Keratinocyte (primary cell): ENCODE data around the gene RAI14. TPM values are rescaled to one million over a fixed set of nuclear protein-coding genes. Genes with fewer than 3 reads are reported as not detected.

Source experiments
- DNase-seq: peaks from one replicate; pipeline ENCODE4 v3.0.0-alpha.2; 2011; ENCODE audit warnings: low read depth, missing footprints, low spot score
- FAIRE-seq: peaks from 2 replicates; lab custom pipeline; 2011; peaks lifted over from hg19 to GRCh38; lab: Jason Lieb, UNC
- H2AFZ ChIP-seq: 2 replicates; pipeline ENCODE4 v1.6.0; 2012; ENCODE audit warnings: low read length, control low read depth, inconsistent platforms; ENCODE audit not compliant: control insufficient read depth
- H3K27ac ChIP-seq: 2 replicates; pipeline ENCODE4 v1.5.1; 2011; ENCODE audit warnings: low read length; ENCODE audit not compliant: control insufficient read depth, insufficient read depth
- H3K27me3 ChIP-seq: 3 replicates; pipeline ENCODE4 v1.6.0; 2011; ENCODE audit warnings: low read length; ENCODE audit not compliant: control insufficient read depth, insufficient read depth; ENCODE audit errors: extremely low read depth
- H3K36me3 ChIP-seq, 2 experiments: 2 replicates in 1 of 2; 3 replicates in 1 of 2; pipeline ENCODE4 v1.5.1; 2011; ENCODE audit warnings: low read length in 2 of 2, mild to moderate bottlenecking in 1 of 2; ENCODE audit not compliant: control insufficient read depth in 2 of 2, insufficient read depth in 2 of 2; ENCODE audit errors: extremely low read depth in 1 of 2
- H3K4me1 ChIP-seq: 3 replicates; pipeline ENCODE4 v1.5.1; 2011; ENCODE audit warnings: low read length; ENCODE audit not compliant: control insufficient read depth, insufficient read depth; ENCODE audit errors: extremely low read depth
- H3K4me2 ChIP-seq: 3 replicates; pipeline ENCODE4 v1.6.0; 2011; ENCODE audit warnings: low read depth, low read length; ENCODE audit not compliant: control insufficient read depth, insufficient read depth; ENCODE audit errors: extremely low read depth
- H3K4me3 ChIP-seq, 3 experiments: fragments of 200-600 bp in 1 of 3; sonication (generic) in 1 of 3; 2 replicates in 2 of 3; 3 replicates in 1 of 3; pipeline ENCODE4 v1.5.1; 2011 to 2016; ENCODE audit warnings: low read length in 3 of 3, mild to moderate bottlenecking in 3 of 3, control low read depth in 2 of 3, inconsistent platforms in 1 of 3, low read depth in 1 of 3, mixed read lengths in 1 of 3, mixed run types in 1 of 3, moderate library complexity in 1 of 3; ENCODE audit not compliant: control insufficient read depth in 2 of 3, insufficient read depth in 2 of 3; ENCODE audit errors: extremely low read depth in 1 of 3
- H3K79me2 ChIP-seq: 2 replicates; pipeline ENCODE4 v1.6.0; 2012; ENCODE audit warnings: low read length; ENCODE audit not compliant: control insufficient read depth, insufficient read depth
- H3K9ac ChIP-seq: 3 replicates; pipeline ENCODE4 v1.6.0; 2011; ENCODE audit warnings: low read length; ENCODE audit not compliant: control insufficient read depth, insufficient read depth; ENCODE audit errors: extremely low read depth
- H3K9me1 ChIP-seq: 3 replicates; pipeline ENCODE4 v1.6.0; 2011; ENCODE audit warnings: low read length; ENCODE audit not compliant: control insufficient read depth, insufficient read depth; ENCODE audit errors: extremely low read depth
- H3K9me3 ChIP-seq: 2 replicates; pipeline ENCODE4 v1.5.1; 2012; ENCODE audit warnings: low read depth, low read length; ENCODE audit not compliant: control insufficient read depth
- H4K20me1 ChIP-seq: 3 replicates; pipeline ENCODE4 v1.6.0; 2011; ENCODE audit warnings: low read length; ENCODE audit not compliant: control insufficient read depth, insufficient read depth; ENCODE audit errors: extremely low read depth
- EZH2 ChIP-seq: IDR thresholded peaks from one replicate; pipeline ENCODE4 v1.6.1; 2012; ENCODE audit warnings: inconsistent platforms, mild to moderate bottlenecking, low read length, moderate library complexity
- dilution Hi-C: fragments of 300-500 bp; cut with MboI; formaldehyde crosslinking; loops from one replicate; pipeline ENCODE4 v1.7.0; 2020; ENCODE audit warnings: low sequenced_read_pairs; ENCODE audit not compliant: extremely low pct_ligation_motif_present
- polyA plus RNA-seq, 5 experiments: library from polyadenylated mRNA; depleted of rRNA in 3 of 5; stranded (reverse) in 3 of 5; stranded (forward) in 1 of 5; unstranded in 1 of 5; fragments of >200 nt; gene quantifications; 1 replicate in 1 of 5; 2 replicates in 3 of 5; 3 replicates in 1 of 5; pipeline versions ENCODE4 v1.2.1 to v1.2.3, GENCODE V29; 2011 to 2012; ENCODE audit warnings: missing spikeins in 2 of 5, low read depth in 1 of 5, low replicate concordance in 1 of 5
- TF ChIP-seq, protein P1 (sequence below), 3 experiments: IDR thresholded peaks in 1 of 3; conservative IDR thresholded peaks in 1 of 3; optimal IDR thresholded peaks in 1 of 3; 2 replicates in 2 of 3; 3 replicates in 1 of 3; pipeline versions ENCODE3 to v1.5.1; 2011; ENCODE audit warnings: low read length in 3 of 3, mild to moderate bottlenecking in 3 of 3, moderate library complexity in 2 of 3, control low read depth in 1 of 3, inconsistent platforms in 1 of 3; ENCODE audit not compliant: insufficient read depth in 2 of 3; ENCODE audit errors: extremely low read depth in 1 of 3

Gene RAI14
- polyA plus RNA-seq, 1 donor (not counting 4 experiments of a cell fraction or from before 2014, with no cell fraction given): 31.4 TPM

DNA sequence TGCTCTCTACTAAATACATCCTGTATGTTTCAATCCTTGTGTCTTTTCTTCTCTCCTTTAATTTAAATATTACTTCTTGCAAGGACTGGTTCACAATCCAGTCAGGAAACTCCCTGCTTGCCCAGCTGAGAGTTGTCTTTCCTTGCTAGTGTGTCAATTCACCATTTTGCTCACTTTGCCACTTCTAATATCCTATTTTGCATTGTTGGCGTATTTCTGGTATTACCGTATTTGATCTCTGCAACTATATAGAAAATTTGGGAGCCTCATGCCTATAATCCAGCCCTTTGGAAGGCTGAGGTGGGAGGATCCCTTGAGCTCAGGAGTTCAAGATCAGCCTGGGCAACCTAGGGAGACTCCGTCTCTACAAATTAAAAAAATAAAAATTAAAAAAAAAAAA, 92.3 kb downstream of the RAI14 start:
- TF ChIP-seq, protein P1, sequence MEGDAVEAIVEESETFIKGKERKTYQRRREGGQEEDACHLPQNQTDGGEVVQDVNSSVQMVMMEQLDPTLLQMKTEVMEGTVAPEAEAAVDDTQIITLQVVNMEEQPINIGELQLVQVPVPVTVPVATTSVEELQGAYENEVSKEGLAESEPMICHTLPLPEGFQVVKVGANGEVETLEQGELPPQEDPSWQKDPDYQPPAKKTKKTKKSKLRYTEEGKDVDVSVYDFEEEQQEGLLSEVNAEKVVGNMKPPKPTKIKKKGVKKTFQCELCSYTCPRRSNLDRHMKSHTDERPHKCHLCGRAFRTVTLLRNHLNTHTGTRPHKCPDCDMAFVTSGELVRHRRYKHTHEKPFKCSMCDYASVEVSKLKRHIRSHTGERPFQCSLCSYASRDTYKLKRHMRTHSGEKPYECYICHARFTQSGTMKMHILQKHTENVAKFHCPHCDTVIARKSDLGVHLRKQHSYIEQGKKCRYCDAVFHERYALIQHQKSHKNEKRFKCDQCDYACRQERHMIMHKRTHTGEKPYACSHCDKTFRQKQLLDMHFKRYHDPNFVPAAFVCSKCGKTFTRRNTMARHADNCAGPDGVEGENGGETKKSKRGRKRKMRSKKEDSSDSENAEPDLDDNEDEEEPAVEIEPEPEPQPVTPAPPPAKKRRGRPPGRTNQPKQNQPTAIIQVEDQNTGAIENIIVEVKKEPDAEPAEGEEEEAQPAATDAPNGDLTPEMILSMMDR (optimal IDR thresholded peaks at IDR 0.05 in 1 of 3, IDR thresholded peaks at IDR 0.05 in 1 of 3, conservative IDR thresholded peaks at IDR 0.05 in 1 of 3; ENCODE audit: extremely low read depth in 1 of 3, insufficient read depth in 2 of 3, low read length in 3 of 3): no peak
- TF ChIP-seq EZH2: no peak
- H3K4me2 ChIP-seq: no peak overlapping the region
- no peak overlapping the region for H3K27ac ChIP-seq
- H3K4me1 ChIP-seq: peaks cover 4% of the 10 kb centered on the region
- no peaks in the 10 kb centered on the region for H3K27me3 ChIP-seq
- no peak overlapping the region for H2AFZ ChIP-seq
- dilution Hi-C loops: no loop called here
- no peaks in the 10 kb centered on the region for H3K79me2 ChIP-seq
- DNase-seq: no peak
- no peak overlapping the region for H3K9ac ChIP-seq
- H4K20me1 ChIP-seq: no peaks in the 10 kb centered on the region
- no peak overlapping the region for H3K4me3 ChIP-seq
- H3K9me3 ChIP-seq: no peaks in the 10 kb centered on the region
- no peak for FAIRE-seq
- H3K36me3 ChIP-seq: no peaks in the 10 kb centered on the region
- no peaks in the 10 kb centered on the region for H3K9me1 ChIP-seq

DNA sequence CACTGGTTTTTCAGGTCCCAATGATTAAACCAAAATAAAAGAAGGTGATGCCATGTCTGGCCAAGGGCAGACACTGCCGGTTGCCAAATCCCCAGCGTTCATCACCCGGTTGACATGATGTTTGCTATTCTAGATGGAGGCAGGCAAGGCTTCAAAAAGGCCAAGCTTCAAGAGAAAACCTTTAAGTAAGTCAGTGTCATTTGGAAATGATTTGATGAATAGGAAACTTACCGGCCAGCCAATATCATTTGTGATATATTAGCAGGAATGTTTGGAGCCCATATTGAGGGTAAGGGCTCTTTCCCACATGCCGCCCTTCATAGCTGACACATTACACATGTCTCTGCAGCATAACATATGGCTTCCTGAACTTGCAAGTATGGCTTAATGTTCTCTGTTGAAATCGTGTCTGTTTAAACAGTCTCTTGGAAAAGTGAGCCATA, 93.3 kb downstream of the RAI14 start:
- DNase-seq (no peak), FAIRE-seq (no peak)
- H3K79me2 ChIP-seq: no peaks in the 10 kb centered on the region
- no peaks in the 10 kb centered on the region for H3K9me3 ChIP-seq
- TF ChIP-seq, protein P1 (optimal IDR thresholded peaks at IDR 0.05 in 1 of 3, IDR thresholded peaks at IDR 0.05 in 1 of 3, conservative IDR thresholded peaks at IDR 0.05 in 1 of 3; ENCODE audit: extremely low read depth in 1 of 3, insufficient read depth in 2 of 3, low read length in 3 of 3): no peak
- no peak for TF ChIP-seq EZH2
- H3K27ac ChIP-seq: no peak overlapping the region
- no peak overlapping the region for H3K4me2 ChIP-seq
- dilution Hi-C loops: no loop called here
- peaks cover 4% of the 10 kb centered on the region for H3K4me1 ChIP-seq
- H2AFZ ChIP-seq: no peak overlapping the region
- no peaks in the 10 kb centered on the region for H3K9me1 ChIP-seq
- no peaks in the 10 kb centered on the region for H3K27me3 ChIP-seq
- no peaks in the 10 kb centered on the region for H3K36me3 ChIP-seq
- no peak overlapping the region for H3K9ac ChIP-seq
- H4K20me1 ChIP-seq: no peaks in the 10 kb centered on the region
- H3K4me3 ChIP-seq: no peak overlapping the region
